GM21576 (cell line): ENCODE results near the gene SPEN.
"Not testable (repeated sequence)": the region's sequence is repeated elsewhere in the genome, so short reads cannot be mapped to it uniquely, and the experiment has no call there.

ENCODE experiments used
- ATAC-seq: cut with Tn5 transposase; IDR thresholded peaks from one replicate; pipeline ENCODE4 v1.9.1; 2021; ENCODE audit warnings: mild to moderate bottlenecking, moderate library complexity; ENCODE audit not compliant: unreplicated experiment

SPEN gene

GRCh38 chr1:15975358-15975804 lies 127.9 kb downstream of the SPEN start:
- ATAC-seq = peak; percentile 57

GRCh38 chr1:15975805-15976680 lies 128.5 kb downstream of the SPEN start, which contains the start of gene ZBTB17:
Gene ZBTB17 (minus strand): TSS chr1:15976101. CDS start chr1:15948495, 27,606 bp downstream.
- peak; percentile 74 for ATAC-seq

- not testable (repeated sequence) for ATAC-seq
These were observed 130.4 kb downstream of the SPEN start for GRCh38 chr1:15977947-15978346.

GRCh38 chr1:15981679-15982078 lies 134.2 kb downstream of the SPEN start:
- ATAC-seq = no peak

GRCh38 chr1:15983275-15983674 lies 135.8 kb downstream of the SPEN start:
- no peak for ATAC-seq

- ATAC-seq = no peak
These were observed 138.2 kb downstream of the SPEN start for GRCh38 chr1:15985611-15986297.

- ATAC-seq = no peak
These were observed 141.6 kb downstream of the SPEN start for GRCh38 chr1:15988856-15989736.

GRCh38 chr1:15989776-15990175 lies 142.3 kb downstream of the SPEN start:
- ATAC-seq = no peak
